Ishikawa (cell line): ENCODE data around the gene ACYP1.

Source experiments
- CEBPB ChIP-seq: IDR thresholded peaks from 2 replicates; pipeline ENCODE4 v1.6.1; 2012
- CREB1 ChIP-seq: IDR thresholded peaks from 2 replicates; pipeline ENCODE4 v1.6.1; 2012; ENCODE audit warnings: low read depth
- EGR1 ChIP-seq: IDR thresholded peaks from 2 replicates; pipeline ENCODE4 v1.6.1; 2012
- EP300 ChIP-seq: IDR thresholded peaks from 2 replicates; pipeline ENCODE4 v1.6.1; 2012; ENCODE audit warnings: borderline replicate concordance
- FOXM1 ChIP-seq: IDR thresholded peaks from 2 replicates; pipeline ENCODE4 v1.6.1; 2012; ENCODE audit warnings: low read depth, borderline replicate concordance
- NFIC ChIP-seq: IDR thresholded peaks from 2 replicates; pipeline ENCODE4 v1.6.1; 2012
- RAD21 ChIP-seq: IDR thresholded peaks from 2 replicates; pipeline ENCODE4 v1.6.1; 2012; ENCODE audit warnings: low read depth
- TAF1 ChIP-seq: IDR thresholded peaks from 2 replicates; pipeline ENCODE4 v1.6.1; 2012; ENCODE audit warnings: low read depth, mild to moderate bottlenecking
- TCF12 ChIP-seq: IDR thresholded peaks from 2 replicates; pipeline ENCODE4 v1.6.1; 2012; ENCODE audit warnings: low read depth
- TEAD4 ChIP-seq: IDR thresholded peaks from 2 replicates; pipeline ENCODE4 v1.6.1; 2012
- YY1 ChIP-seq: IDR thresholded peaks from 2 replicates; pipeline ENCODE4 v1.6.1; 2012; ENCODE audit warnings: low read depth
- ZBTB7A ChIP-seq: IDR thresholded peaks from 2 replicates; pipeline ENCODE4 v1.6.1; 2012; ENCODE audit warnings: low read depth
- TF ChIP-seq, protein P1 (sequence below): IDR thresholded peaks from 2 replicates; pipeline ENCODE4 v1.6.1; 2012
- TF ChIP-seq, protein P2 (sequence below): IDR thresholded peaks from 2 replicates; pipeline ENCODE4 v1.6.1; 2012; ENCODE audit warnings: low read depth, mild to moderate bottlenecking
- TF ChIP-seq, protein P3 (sequence below): IDR thresholded peaks from 2 replicates; pipeline ENCODE4 v1.6.1; 2012

The ACYP1 gene

DNA sequence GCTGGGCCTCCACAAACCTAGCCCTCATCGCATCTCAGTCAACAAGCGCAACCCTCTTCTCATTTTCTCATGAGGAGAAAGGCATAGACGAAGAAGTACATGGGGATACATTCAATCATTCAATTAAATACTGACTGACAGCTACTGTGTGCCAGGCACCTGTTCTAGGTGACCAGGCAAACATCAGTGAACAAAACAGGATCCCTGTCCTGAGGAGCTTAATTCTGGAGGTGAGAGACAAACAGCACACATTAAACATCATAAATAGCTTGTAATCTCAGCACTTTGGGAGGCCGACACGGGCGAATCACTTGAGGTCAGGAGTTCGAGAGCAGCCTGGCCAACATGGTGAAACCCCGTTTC is 362 bp upstream of the ACYP1 start:
- TF ChIP-seq ZBTB7A (no peak), TCF12 (no peak), RAD21 (no peak), CREB1 (no peak), CEBPB (no peak), TEAD4 (no peak), YY1 (no peak), EGR1 (no peak), TAF1 (no peak), NFIC (no peak), EP300 (no peak), FOXM1 (no peak)
- TF ChIP-seq, protein P1, sequence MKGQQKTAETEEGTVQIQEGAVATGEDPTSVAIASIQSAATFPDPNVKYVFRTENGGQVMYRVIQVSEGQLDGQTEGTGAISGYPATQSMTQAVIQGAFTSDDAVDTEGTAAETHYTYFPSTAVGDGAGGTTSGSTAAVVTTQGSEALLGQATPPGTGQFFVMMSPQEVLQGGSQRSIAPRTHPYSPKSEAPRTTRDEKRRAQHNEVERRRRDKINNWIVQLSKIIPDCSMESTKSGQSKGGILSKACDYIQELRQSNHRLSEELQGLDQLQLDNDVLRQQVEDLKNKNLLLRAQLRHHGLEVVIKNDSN: no peak
- TF ChIP-seq, protein P2, sequence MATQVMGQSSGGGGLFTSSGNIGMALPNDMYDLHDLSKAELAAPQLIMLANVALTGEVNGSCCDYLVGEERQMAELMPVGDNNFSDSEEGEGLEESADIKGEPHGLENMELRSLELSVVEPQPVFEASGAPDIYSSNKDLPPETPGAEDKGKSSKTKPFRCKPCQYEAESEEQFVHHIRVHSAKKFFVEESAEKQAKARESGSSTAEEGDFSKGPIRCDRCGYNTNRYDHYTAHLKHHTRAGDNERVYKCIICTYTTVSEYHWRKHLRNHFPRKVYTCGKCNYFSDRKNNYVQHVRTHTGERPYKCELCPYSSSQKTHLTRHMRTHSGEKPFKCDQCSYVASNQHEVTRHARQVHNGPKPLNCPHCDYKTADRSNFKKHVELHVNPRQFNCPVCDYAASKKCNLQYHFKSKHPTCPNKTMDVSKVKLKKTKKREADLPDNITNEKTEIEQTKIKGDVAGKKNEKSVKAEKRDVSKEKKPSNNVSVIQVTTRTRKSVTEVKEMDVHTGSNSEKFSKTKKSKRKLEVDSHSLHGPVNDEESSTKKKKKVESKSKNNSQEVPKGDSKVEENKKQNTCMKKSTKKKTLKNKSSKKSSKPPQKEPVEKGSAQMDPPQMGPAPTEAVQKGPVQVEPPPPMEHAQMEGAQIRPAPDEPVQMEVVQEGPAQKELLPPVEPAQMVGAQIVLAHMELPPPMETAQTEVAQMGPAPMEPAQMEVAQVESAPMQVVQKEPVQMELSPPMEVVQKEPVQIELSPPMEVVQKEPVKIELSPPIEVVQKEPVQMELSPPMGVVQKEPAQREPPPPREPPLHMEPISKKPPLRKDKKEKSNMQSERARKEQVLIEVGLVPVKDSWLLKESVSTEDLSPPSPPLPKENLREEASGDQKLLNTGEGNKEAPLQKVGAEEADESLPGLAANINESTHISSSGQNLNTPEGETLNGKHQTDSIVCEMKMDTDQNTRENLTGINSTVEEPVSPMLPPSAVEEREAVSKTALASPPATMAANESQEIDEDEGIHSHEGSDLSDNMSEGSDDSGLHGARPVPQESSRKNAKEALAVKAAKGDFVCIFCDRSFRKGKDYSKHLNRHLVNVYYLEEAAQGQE: no peak
- TF ChIP-seq, protein P3, sequence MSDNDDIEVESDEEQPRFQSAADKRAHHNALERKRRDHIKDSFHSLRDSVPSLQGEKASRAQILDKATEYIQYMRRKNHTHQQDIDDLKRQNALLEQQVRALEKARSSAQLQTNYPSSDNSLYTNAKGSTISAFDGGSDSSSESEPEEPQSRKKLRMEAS: no peak

DNA sequence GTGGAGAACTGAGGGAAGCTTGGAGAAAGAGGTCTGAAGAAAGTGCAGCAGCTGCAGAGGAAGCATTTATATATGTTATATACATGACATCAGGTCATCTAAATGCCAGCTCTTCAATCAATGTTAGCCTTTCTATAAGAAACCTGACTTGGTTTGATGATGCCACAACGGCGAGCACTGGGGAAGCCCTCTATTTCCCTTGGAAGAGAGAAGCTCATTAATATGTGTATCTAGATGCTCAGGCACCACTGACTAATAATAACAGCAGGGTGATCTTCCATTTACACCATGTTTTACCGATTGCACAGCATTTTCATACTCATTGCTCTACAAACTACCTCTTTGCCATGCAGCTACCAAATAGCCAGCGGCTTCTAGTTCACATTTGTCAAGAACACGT is 811 bp downstream of the ACYP1 start:
- no peak for TF ChIP-seq RAD21
- no peak for TF ChIP-seq YY1

DNA sequence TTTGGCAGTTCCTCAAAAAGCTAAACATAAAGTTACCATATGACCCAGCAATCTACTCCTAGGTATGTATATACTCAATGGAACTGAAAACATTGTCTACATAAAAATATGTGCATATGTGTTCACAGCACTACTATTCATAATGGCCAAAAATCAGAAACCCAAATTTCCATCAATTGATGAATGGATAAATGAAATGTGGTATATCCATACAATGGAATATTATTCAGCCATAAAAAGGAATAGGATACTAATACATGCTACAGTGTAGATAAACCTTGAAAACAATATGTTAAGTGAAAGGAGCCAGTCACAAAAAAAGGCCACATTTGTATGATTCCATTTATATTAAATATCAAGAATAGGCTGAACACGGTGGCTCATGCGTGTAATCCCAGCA is 3.4 kb downstream of the ACYP1 start:
- TF ChIP-seq EP300 (no peak), ZBTB7A (no peak), CEBPB (no peak), FOXM1 (no peak)
- TF ChIP-seq, protein P1: no peak

DNA sequence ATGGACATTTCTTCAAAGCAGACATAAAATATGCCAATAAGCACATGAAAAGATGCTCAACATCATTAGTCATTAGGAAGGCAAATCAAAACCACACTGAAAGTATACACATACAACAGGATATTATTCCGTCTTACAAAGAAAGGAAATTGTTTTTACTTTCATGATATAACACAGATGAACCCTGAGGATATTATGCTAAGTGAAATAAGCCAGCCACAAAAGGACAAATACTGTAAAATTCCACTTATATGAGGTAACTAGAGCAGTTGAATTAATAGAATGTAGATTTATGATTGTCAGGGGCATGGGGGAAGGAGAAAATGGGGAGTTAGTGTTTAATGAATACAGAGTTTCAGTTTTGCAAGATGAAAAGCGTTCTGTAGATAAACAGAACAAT is 4.2 kb downstream of the ACYP1 start:
- TF ChIP-seq FOXM1 (no peak), CEBPB (no peak), YY1 (no peak), TCF12 (no peak), TAF1 (no peak), EGR1 (no peak), ZBTB7A (no peak), EP300 (no peak)
- TF ChIP-seq, protein P1: no peak
- TF ChIP-seq, protein P3: no peak

DNA sequence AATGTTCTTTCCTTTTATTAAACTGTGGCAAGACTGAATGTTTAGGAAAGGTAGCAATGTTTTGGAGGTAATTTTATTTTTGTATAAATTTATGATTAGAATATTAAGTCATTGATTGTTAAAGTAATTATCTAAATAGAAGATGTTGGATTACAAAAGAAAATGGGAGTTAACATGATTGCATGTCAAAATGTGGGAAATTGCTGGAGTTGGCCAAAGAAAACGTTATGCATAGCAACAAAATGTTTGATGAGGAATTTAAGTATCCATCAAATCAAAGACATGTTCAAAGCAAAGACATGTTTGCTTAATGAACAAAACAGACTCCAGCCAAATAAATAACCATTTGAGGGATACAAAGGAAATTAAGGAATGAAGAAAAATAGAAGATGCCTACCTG is 9.4 kb downstream of the ACYP1 start:
- TF ChIP-seq CEBPB (no peak), NFIC (no peak), YY1 (no peak), TAF1 (no peak)
- TF ChIP-seq, protein P1: no peak
- TF ChIP-seq, protein P2: no peak

DNA sequence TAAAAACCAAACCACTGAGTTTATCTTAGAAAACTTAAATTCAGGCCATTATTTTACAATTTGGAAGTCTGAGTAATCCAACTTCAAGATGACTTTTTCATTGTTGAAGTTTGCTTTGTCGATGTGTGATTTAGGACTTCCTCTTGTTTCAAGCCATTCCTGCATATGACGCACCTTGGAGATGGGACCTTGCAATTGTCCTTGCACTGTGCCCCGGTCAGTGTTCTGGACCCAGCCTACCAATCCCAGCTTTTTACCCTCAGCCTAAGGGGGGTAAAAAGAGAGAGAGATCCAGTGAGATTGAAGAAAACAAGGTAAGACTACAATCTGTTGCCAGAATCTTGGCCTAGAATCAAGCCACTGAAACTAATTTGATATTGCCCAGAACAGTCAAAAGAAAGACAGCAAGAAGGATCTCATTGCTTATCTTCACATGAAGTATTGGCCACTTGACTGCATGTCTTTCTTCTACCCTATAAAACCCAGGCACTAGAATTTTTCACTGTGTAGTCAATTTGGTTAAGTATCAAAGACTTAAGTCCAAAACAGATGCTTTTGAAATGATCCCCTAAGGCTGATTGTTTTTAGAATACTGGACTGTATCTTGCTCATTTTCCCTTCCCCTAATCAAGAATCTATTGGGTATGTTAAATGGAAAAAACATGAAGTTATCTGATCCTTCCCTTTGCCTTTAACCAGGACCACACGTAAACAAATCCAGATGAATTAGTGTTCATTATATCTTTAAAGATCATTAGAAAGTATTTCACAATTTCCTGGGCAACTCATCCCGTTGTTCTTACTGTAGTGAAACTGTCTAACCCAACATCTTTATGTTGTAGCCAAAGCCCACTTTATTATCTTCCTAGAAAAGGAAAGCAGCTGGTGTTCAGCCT is 10.2 kb downstream of the ACYP1 start:
- no peak for TF ChIP-seq CEBPB
- TF ChIP-seq, protein P3: no peak
- no peak for TF ChIP-seq TAF1
- no peak for TF ChIP-seq CREB1
- no peak for TF ChIP-seq EP300
- TF ChIP-seq RAD21: no peak
- no peak for TF ChIP-seq ZBTB7A
- TF ChIP-seq EGR1: no peak
- TF ChIP-seq, protein P1: no peak
- no peak for TF ChIP-seq YY1
- no peak for TF ChIP-seq TEAD4
- TF ChIP-seq NFIC: no peak
- TF ChIP-seq, protein P2: no peak
